HG02870 (cell line): Measurements from ENCODE around the gene KPNA4.
"Not testable (repeated sequence)": the region's sequence is repeated elsewhere in the genome, so short reads cannot be mapped to it uniquely, and the experiment has no call there.

ENCODE experiments used
- ATAC-seq: cut with Tn5 transposase; IDR thresholded peaks from one replicate; pipeline ENCODE4 v1.9.1; 2021; ENCODE audit warnings: mild to moderate bottlenecking, moderate library complexity; ENCODE audit not compliant: unreplicated experiment

Gene KPNA4

GRCh38 chr3:160454995-160455394 is 110.4 kb downstream of the KPNA4 start:
- no peak for ATAC-seq

GRCh38 chr3:160452251-160452650 is 113.1 kb downstream of the KPNA4 start:
- ATAC-seq, result not testable (repeated sequence)

- ATAC-seq, result no peak
These were observed 113.8 kb downstream of the KPNA4 start for GRCh38 chr3:160451602-160452001.

DNA sequence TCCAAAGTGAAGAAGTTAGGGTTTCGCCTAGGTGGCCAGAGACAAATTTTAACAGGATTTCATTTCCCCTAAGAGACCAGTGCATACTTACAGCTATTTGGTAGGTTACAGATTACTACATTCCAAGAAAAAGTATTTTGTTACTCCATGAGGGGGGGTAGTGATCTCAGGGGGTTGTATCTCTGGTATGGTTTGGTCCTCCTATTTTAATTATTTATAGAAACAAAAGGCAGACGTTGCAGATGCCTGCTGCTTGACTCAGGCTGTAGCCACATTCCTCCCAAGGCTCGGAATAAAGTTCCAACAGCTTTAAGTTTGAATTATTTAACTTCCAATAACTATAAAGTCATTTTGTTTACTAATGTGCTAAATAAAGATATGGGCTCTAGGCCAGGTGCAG is 114.5 kb downstream of the KPNA4 start:
- no peak for ATAC-seq

- peak; percentile 90 for ATAC-seq
These were observed 115.5 kb downstream of the KPNA4 start, which contains the start of gene TRIM59 for GRCh38 chr3:160449636-160450598. Gene TRIM59 (minus strand): TSS chr3:160449786. CDS start chr3:160439183, 10,603 bp downstream.

- ATAC-seq, result peak; percentile 37
These were observed 116.3 kb downstream of the KPNA4 start for GRCh38 chr3:160448845-160449635.

DNA sequence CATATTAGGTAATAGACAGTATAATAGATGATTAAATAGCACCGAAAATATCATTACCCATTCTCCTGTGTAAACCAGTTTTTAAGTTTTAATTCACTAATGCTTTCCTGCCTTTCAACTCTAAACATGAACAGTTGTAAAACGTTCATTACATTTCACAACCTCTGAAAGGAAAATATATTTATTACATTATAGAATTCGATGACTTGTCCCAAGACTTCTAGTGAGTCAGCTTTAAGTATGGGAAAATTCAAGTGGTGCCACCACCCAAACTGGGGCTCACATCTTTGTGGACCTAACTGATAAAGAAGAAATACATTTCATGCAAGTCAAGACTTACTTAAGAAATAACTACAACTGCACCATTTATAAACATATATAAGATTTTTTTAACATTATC is 117.8 kb downstream of the KPNA4 start:
- no peak for ATAC-seq

- ATAC-seq, result no peak
These were observed 118.8 kb downstream of the KPNA4 start for GRCh38 chr3:160446522-160447056.

DNA sequence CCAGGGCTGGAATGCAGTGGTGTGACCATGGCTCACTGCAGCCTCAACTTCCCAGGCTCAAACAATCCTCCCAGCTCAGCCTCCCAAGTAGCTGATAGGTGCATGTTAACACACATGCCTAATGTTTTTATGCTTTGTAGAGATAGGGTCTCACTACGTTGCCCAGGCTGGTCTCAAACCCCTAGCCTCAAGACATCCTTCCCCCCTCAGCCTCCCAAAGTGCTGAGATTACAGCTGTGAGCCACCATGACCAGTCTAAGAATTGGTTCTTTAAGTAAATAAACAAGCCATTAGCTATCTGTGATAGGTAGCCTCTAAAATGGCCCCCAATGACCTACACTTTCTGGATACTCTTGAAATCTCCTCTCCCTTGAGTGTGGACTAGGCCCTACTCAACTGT is 119.5 kb downstream of the KPNA4 start:
- ATAC-seq, result no peak
